HCEC 1CT (cell line): Measurements from ENCODE around the gene PUDP.
"Not testable (repeated sequence)": the region's sequence is repeated elsewhere in the genome, so short reads cannot be mapped to it uniquely, and the experiment has no call there.

Experiments
- DNase-seq: peaks from one replicate; pipeline ENCODE4 v3.0.0-alpha.2; 2017

The PUDP gene

DNA sequence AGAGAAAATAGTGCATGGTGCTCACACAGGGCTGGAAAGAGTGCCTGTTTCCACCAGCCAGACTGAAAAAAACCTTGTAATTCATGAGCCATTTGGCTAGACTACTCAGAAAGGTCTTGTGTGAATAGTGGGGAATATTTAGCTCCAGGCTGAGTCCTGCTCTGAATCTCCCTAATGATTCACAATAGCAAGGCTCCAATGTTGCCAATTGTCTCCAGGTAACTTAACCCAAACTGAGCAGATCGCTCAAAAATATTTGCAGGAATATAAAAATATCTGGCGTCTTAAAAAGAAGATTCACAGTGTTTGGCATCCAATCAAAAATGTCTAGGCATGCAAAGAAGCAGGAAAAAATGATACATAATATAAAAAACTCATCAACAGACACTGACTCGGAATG is 125.0 kb downstream of the PUDP start:
- not testable (repeated sequence) for DNase-seq

DNA sequence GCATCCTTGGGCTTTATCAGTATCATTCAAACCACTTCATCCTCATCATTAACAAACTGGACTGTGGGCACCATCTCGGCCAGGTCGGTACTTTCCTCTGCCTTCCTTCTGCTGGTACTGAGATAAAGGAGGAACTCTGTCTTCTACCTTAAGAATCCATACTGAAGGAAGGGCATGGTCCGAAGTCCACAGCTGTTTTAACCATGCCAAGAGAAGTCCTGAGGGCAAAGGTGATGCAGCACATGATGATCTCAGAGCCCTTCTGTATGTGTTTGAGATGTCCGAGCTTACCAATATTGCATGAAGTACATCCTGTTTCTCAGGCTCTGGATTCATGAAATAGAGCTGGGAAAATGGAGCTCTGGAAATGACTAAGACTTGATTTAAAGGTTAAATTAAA is 126.0 kb downstream of the PUDP start:
- no peak for DNase-seq

DNA sequence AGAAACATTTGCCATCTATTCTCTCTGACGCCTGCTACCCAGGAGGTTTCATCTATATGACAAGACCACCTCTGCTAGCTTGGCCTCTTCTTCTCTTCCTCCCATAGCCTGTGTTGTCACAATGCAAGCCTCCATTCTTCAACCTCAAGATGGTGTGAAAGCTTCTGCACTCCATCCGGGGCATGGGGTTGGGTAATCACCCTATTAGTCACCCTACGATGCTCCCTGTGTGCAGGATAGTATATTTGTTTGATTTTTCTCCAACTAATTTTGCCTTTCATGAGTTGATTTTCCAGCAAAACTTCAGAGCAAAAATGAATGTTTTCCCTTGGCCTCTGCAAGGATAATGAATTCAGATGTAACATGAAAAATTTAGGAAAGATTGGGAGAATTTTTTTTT is 128.4 kb downstream of the PUDP start:
- DNase-seq, result peak; percentile 23

- peak; percentile 57 for DNase-seq
These were observed 135.6 kb downstream of the PUDP start for GRCh38 chrX:7012262-7012834.

- DNase-seq, result not testable (repeated sequence)
These were observed 137.1 kb downstream of the PUDP start for GRCh38 chrX:7010897-7011296.

GRCh38 chrX:7007328-7007727 is 140.6 kb downstream of the PUDP start:
- DNase-seq, result not testable (repeated sequence)
